ENCODE measurements around the gene PDCL3. TPM values are rescaled to one million over a fixed set of nuclear protein-coding genes. Genes with fewer than 3 reads are reported as not detected.

The PDCL3 gene
- total RNA-seq, 6 donors from 2014 or later = 6.3 to 21.7 (median 15.0) TPM

GRCh38 chr2:100563407-100564247 is 834 bp downstream of the PDCL3 start:
- WGBS, 2 donors = 20 to 26% methylated on average over 24 of the region's 24 CpGs
- H3K9me3 ChIP-seq = no peaks in the 10 kb centered on the region
- H3K4me3 ChIP-seq = peak overlapping the region; percentile 65 to 79 (median 68)
- H3K27ac ChIP-seq = peak overlapping the region; percentile 89 to 94 (median 91)
- peaks cover 3 to 22% (median 19%) of the 10 kb centered on the region in 4 donors for H3K36me3 ChIP-seq
- TF ChIP-seq POLR2AphosphoS5 (IDR thresholded peaks at IDR 0.05) = no peak
- TF ChIP-seq CTCF (IDR thresholded peaks at IDR 0.05) = no peak
- TF ChIP-seq EP300 (IDR thresholded peaks at IDR 0.05) = no peak
- peak in 1 of 2 donors; percentile 1 for ATAC-seq (ENCODE audit: low FRiP score in 2 of 2)
- peaks cover 7 to 28% (median 18%) of the 10 kb centered on the region in 4 donors for H3K4me1 ChIP-seq
- no peak for DNase-seq
- H3K27me3 ChIP-seq = no peaks in the 10 kb centered on the region

- TF ChIP-seq CTCF (IDR thresholded peaks at IDR 0.05) (no peak), POLR2A (IDR thresholded peaks at IDR 0.05) (no peak), POLR2AphosphoS5 (IDR thresholded peaks at IDR 0.05) (no peak), EP300 (IDR thresholded peaks at IDR 0.05) (no peak)
- DNase-seq (no peak), ATAC-seq (ENCODE audit: low FRiP score in 2 of 2) (no peak)
- Histone ChIP-seq H3K4me3 (no peak overlapping the region), H3K4me1 (peaks cover 1 to 14% (median 7%) of the 10 kb centered on the region in 4 donors), H3K9me3 (no peaks in the 10 kb centered on the region), H3K27ac (no peak overlapping the region), H3K36me3 (peaks cover 7 to 67% (median 48%) of the 10 kb centered on the region in 4 donors), H3K27me3 (no peaks in the 10 kb centered on the region)
- 87 to 89% methylated on average over 6 of the region's 6 CpGs for WGBS, 2 donors
These were observed 6.2 kb downstream of the PDCL3 start for GRCh38 chr2:100568989-100569388.

- peak overlapping the region in 2 of 4 donors; percentile 9 to 61 for H3K27ac ChIP-seq
- no peak for ATAC-seq (ENCODE audit: low FRiP score in 2 of 2)
These were observed 8.9 kb downstream of the PDCL3 start for GRCh38 chr2:100571668-100572067.

DNA sequence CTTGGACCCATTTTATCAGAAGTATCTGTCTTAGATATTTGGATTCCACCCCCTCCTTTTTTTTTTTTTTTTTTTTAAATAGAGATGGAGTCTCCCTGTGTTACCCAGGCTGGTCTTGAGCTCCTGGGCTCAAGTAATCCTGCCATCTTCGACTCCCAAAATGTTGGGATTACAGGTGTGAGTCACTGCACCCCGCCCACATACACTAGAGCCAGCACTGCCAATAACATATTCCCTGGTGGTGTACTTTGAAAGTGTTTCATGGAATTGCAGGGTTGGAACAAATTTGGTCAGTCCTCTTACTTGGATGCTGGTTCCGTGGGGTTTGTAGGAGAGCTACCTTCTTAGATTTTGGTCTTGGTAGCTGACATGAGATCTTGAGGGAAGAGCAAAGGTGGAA is 15.0 kb downstream of the PDCL3 start:
- H3K27ac ChIP-seq = no peak overlapping the region
- H3K36me3 ChIP-seq = peaks cover under 1 to 44% (median 13%) of the 10 kb centered on the region in 4 donors
- H3K4me1 ChIP-seq = peaks cover 7 to 20% (median 9%) of the 10 kb centered on the region in 4 donors
- DNase-seq (no peak), ATAC-seq (ENCODE audit: low FRiP score in 2 of 2) (no peak)
- H3K9me3 ChIP-seq = no peaks in the 10 kb centered on the region
- no peak overlapping the region for H3K4me3 ChIP-seq
- no peaks in the 10 kb centered on the region for H3K27me3 ChIP-seq
- 92 to 94% methylated on average over 3 of the region's 3 CpGs for WGBS, 2 donors
- TF ChIP-seq POLR2A (IDR thresholded peaks at IDR 0.05) = no peak
- no peak for TF ChIP-seq POLR2AphosphoS5 (IDR thresholded peaks at IDR 0.05)
- TF ChIP-seq CTCF (IDR thresholded peaks at IDR 0.05) = no peak
- TF ChIP-seq EP300 (IDR thresholded peaks at IDR 0.05) = no peak

More at GRCh38 chr2:100571668-100572067, 8.9 kb downstream of the PDCL3 start:
- Histone ChIP-seq H3K4me1 (peaks cover 0 to 11% (median 0%) of the 10 kb centered on the region in 4 donors), H3K27me3 (no peaks in the 10 kb centered on the region), H3K4me3 (no peak overlapping the region), H3K9me3 (no peaks in the 10 kb centered on the region), H3K36me3 (peaks cover 10 to 81% (median 52%) of the 10 kb centered on the region in 4 donors)
- no peak for DNase-seq
- TF ChIP-seq POLR2AphosphoS5 (IDR thresholded peaks at IDR 0.05) = no peak
- no peak for TF ChIP-seq POLR2A (IDR thresholded peaks at IDR 0.05)
- TF ChIP-seq CTCF (IDR thresholded peaks at IDR 0.05) = no peak
- TF ChIP-seq EP300 (IDR thresholded peaks at IDR 0.05) = no peak
- WGBS, 2 donors = 49 to 52% methylated on average over 9 of the region's 9 CpGs

Measured in upper lobe of left lung (tissue), 6 donors.